SU-DHL-6 (cell line): ENCODE measurements around the gene AGPAT4.

ENCODE experiments used
- CTCF ChIP-seq: fragments of 200-600 bp; sonication (generic); IDR thresholded peaks from one replicate; pipeline ENCODE4 v1.5.1; 2017; ENCODE audit warnings: antibody characterized with exemption, mild to moderate bottlenecking, low read length, moderate library complexity; ENCODE audit not compliant: insufficient read depth, poor library complexity, severe bottlenecking
- EZH2phosphoT487 ChIP-seq: fragments of 200-600 bp; sonication (generic), shearing (Covaris generic); conservative IDR thresholded peaks from 2 replicates; pipeline ENCODE4 v1.6.1; 2018; ENCODE audit warnings: mild to moderate bottlenecking, antibody characterized with exemption, low read length, moderate library complexity, mixed read lengths

- TF ChIP-seq CTCF (no peak), EZH2phosphoT487 (no peak)
These were observed 141.5 kb downstream of the AGPAT4 start for GRCh38 chr6:161132384-161132783.
